GM21717 (cell line): ENCODE results near the gene RCC2.

Source experiments
- ATAC-seq: cut with Tn5 transposase; IDR thresholded peaks from one replicate; pipeline ENCODE4 v1.9.1; 2021; ENCODE audit warnings: mild to moderate bottlenecking, moderate library complexity; ENCODE audit not compliant: unreplicated experiment

Gene RCC2

GRCh38 chr1:17381161-17381560, 58.3 kb downstream of the RCC2 start:
- ATAC-seq = no peak

GRCh38 chr1:17377325-17377953, 62.0 kb downstream of the RCC2 start:
- ATAC-seq = no peak

GRCh38 chr1:17375651-17376050, 63.8 kb downstream of the RCC2 start:
- no peak for ATAC-seq

GRCh38 chr1:17372955-17373354, 66.5 kb downstream of the RCC2 start:
- no peak for ATAC-seq

- no peak for ATAC-seq
Measured at GRCh38 chr1:17371896-17372295, 67.6 kb downstream of the RCC2 start, which contains the start of gene PADI6. Gene PADI6, plus strand, starts transcription at chr1:17372196. Its CDS starts 50 bp downstream, at chr1:17372246.

- ATAC-seq = no peak
Measured at GRCh38 chr1:17370618-17371017, 68.9 kb downstream of the RCC2 start.

GRCh38 chr1:17369466-17369865, 70.0 kb downstream of the RCC2 start:
- no peak for ATAC-seq

GRCh38 chr1:17365293-17365692, 74.2 kb downstream of the RCC2 start:
- ATAC-seq = no peak

- ATAC-seq = no peak
Measured at GRCh38 chr1:17363771-17364170, 75.7 kb downstream of the RCC2 start.

GRCh38 chr1:17363351-17363750, 76.1 kb downstream of the RCC2 start:
- no peak for ATAC-seq

- no peak for ATAC-seq
Measured at GRCh38 chr1:17361687-17362086, 77.8 kb downstream of the RCC2 start.

- ATAC-seq = no peak
Measured at GRCh38 chr1:17360272-17360956, 79.1 kb downstream of the RCC2 start.

GRCh38 chr1:17359808-17360207, 79.7 kb downstream of the RCC2 start:
- ATAC-seq = no peak

GRCh38 chr1:17359031-17359430, 80.4 kb downstream of the RCC2 start:
- ATAC-seq = no peak

GRCh38 chr1:17358557-17358956, 80.9 kb downstream of the RCC2 start:
- no peak for ATAC-seq
